ENCODE measurements around the gene PDE6C.

Gene PDE6C

DNA sequence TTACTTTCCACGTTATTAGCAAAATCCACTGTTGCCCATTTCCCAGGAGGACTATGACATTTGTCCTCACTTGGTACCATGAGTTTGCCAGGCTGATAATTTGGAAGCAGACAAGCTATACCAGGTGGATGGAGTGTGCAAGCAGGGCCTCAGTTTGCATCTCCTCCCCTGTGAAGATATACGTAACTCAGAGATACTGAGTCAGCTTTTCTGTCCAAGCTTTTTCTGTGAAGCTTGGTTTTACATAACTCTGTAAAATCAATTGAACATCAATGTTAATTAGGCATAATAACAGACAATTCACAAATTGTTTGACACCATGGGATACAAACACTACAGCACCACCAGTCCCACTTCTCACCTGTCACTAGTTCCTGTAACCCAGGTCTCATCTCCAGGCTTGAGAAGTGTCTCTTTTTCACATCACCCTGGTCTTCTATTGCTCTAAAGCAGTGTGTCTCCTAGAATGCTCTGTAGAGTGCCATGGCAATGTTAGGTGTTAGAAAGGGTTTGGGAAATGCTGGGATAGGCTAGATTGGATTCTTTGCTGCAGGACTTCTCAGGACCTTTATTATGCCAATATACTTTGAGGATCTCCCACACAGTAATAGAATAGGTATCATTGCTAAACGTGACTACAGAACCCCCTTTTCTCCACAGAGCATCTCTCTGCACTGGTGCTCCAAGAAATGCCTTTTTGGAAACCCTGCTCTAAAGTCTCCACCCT lies 32.2 kb upstream of the PDE6C start:
- ChIA-PET CTCF (interaction anchor here (0.9 kb wide), 1 partner anchor 25 kb away, joined by 3 read pairs; no protein-coding TSS in a partner anchor), POLR2A (no interaction called here)
- TF ChIP-seq CTCF (IDR thresholded peaks at IDR 0.05; ENCODE audit: control extremely low read depth, extremely low read depth, low read depth, missing control alignments): no peak
- no peak for DNase-seq (ENCODE audit: extremely low spot score)

- DNase-seq (ENCODE audit: extremely low spot score): no peak
- ChIA-PET CTCF (no interaction called here), POLR2A (no interaction called here)
- TF ChIP-seq CTCF (IDR thresholded peaks at IDR 0.05; ENCODE audit: control extremely low read depth, extremely low read depth, low read depth, missing control alignments): no peak
Observed at GRCh38 chr10:93580828-93581227, 31.5 kb upstream of the PDE6C start.

- ChIA-PET CTCF (no interaction called here), POLR2A (no interaction called here)
- no peak for TF ChIP-seq CTCF (IDR thresholded peaks at IDR 0.05; ENCODE audit: control extremely low read depth, extremely low read depth, low read depth, missing control alignments)
- DNase-seq (ENCODE audit: extremely low spot score): no peak
Observed at GRCh38 chr10:93584445-93584844, 27.9 kb upstream of the PDE6C start.

- ChIA-PET CTCF (interaction anchor here (1.1 kb wide), 1 partner anchor 38 kb away, joined by 3 read pairs; no protein-coding TSS in a partner anchor), POLR2A (no interaction called here)
- TF ChIP-seq CTCF (IDR thresholded peaks at IDR 0.05; ENCODE audit: control extremely low read depth, extremely low read depth, low read depth, missing control alignments): no peak
- DNase-seq (ENCODE audit: extremely low spot score): no peak
Observed at GRCh38 chr10:93589648-93590562, 22.4 kb upstream of the PDE6C start.

DNA sequence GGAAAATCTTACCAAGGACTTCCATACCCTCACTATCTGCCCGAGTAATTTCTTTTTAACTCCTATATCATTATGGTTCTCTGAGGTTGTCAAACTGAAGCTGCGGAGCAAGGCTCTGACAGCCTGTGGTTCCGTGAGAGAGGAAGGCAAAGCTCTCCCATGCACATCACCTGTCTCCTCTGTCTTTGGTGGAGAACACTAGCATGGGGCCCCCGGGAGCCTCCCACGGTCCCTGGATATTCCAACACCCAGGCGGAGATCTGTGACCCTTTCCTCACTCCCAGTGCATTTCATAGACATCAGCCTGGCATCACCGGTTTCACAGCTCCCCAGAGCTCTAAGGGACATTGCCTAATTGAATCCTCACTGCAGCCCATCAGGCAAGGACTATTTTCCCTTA lies 21.7 kb upstream of the PDE6C start:
- POLR2A ChIA-PET: no interaction called here
- no peak for DNase-seq (ENCODE audit: extremely low spot score)
- no peak for TF ChIP-seq CTCF (IDR thresholded peaks at IDR 0.05; ENCODE audit: control extremely low read depth, extremely low read depth, low read depth, missing control alignments)
- CTCF ChIA-PET: interaction anchor here (1.1 kb wide), 1 partner anchor 38 kb away, joined by 3 read pairs; no protein-coding TSS in a partner anchor

DNA sequence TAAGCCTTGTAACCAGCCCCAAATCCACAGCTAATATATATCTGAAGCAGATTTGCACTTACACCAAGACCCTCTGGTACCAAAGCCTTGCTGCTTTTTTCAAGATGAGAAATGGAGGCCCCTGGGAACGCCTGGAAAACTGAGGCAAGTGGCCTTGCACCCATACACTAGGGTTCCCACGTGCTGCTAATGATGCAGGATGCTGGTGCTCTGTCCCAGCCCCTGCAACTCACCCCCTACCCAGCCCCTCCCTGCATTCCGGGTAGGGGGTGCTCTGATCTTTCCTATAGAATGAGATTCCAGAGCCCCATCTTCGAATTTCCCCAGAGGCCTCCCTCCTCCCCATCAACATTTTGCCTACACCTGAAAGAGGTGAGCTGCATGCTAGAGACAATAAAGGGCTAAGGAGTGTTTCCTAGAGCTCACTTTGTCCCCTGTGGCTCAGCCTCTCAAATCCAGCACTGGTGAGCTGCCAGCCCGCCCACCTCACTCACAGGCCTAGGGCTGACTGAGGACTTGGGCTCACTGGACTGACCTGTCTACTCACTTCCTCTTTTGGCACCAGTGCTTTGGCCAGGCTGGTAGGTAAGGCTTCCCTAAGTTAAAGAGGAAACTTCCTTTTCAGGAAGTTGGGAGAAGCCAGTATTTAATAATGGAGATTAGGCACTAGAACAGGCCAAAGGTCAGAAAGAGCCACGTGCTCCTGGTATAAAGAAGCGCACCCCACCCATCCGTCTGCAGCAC lies 21.1 kb upstream of the PDE6C start:
- no peak for TF ChIP-seq CTCF (IDR thresholded peaks at IDR 0.05; ENCODE audit: control extremely low read depth, extremely low read depth, low read depth, missing control alignments)
- POLR2A ChIA-PET: no interaction called here
- DNase-seq (ENCODE audit: extremely low spot score): no peak

More for the DNA sequence above, 21.1 kb upstream of the PDE6C start:
- CTCF ChIA-PET: no interaction called here

Measured in GM10248 (cell line).